DMS114 treated with DMSO at 0.1 percent for 48 hours (cell line): ENCODE data around the gene RPL10.
A peak's percentile ranks its signal among the peaks of the same experiment; 100 is the strongest.
"Not testable (repeated sequence)": the region's sequence is repeated elsewhere in the genome, so short reads cannot be mapped to it uniquely, and the experiment has no call there.

ENCODE experiments used
- DNase-seq: peaks from one replicate; lab custom pipeline; 2025; ENCODE audit not compliant: unreplicated experiment; lab: John Stamatoyannopoulos, UW

Gene RPL10

GRCh38 chrX:154375156-154375504 is 23.0 kb upstream of the RPL10 start:
- no peak for DNase-seq

GRCh38 chrX:154376774-154377173 is 21.4 kb upstream of the RPL10 start:
- DNase-seq = no peak

GRCh38 chrX:154378059-154378798 is 19.9 kb upstream of the RPL10 start:
- no peak for DNase-seq

GRCh38 chrX:154378799-154379568 is 19.2 kb upstream of the RPL10 start, which contains the start of gene EMD:
Gene EMD (plus strand): TSS chrX:154379295. CDS start chrX:154379485, 190 bp downstream.
- peak; percentile 93 for DNase-seq

GRCh38 chrX:154379569-154379951 is 18.6 kb upstream of the RPL10 start:
- no peak for DNase-seq

GRCh38 chrX:154380153-154380552 is 18.0 kb upstream of the RPL10 start:
- DNase-seq = no peak

GRCh38 chrX:154380787-154381186 is 17.4 kb upstream of the RPL10 start:
- no peak for DNase-seq

- DNase-seq = no peak
Measured at GRCh38 chrX:154381271-154381670, 16.9 kb upstream of the RPL10 start.

GRCh38 chrX:154382483-154383069 is 15.6 kb upstream of the RPL10 start:
- DNase-seq = no peak

- DNase-seq = no peak
Measured at GRCh38 chrX:154383359-154384283, 14.6 kb upstream of the RPL10 start.

- no peak for DNase-seq
Measured at GRCh38 chrX:154384284-154384892, 13.8 kb upstream of the RPL10 start.

- not testable (repeated sequence) for DNase-seq
Measured at GRCh38 chrX:154388094-154388493, 10.1 kb upstream of the RPL10 start.

- DNase-seq = not testable (repeated sequence)
Measured at GRCh38 chrX:154388649-154389048, 9.5 kb upstream of the RPL10 start.

- DNase-seq = not testable (repeated sequence)
Measured at GRCh38 chrX:154389812-154390747, 8.1 kb upstream of the RPL10 start.

GRCh38 chrX:154396363-154396762 is 1.8 kb upstream of the RPL10 start:
- not testable (repeated sequence) for DNase-seq

GRCh38 chrX:154396973-154397887 is 947 bp upstream of the RPL10 start:
- DNase-seq = no peak

- DNase-seq = no peak
Measured at GRCh38 chrX:154398668-154399526, 720 bp downstream of the RPL10 start.
